HCT116 (cell line): Measurements from ENCODE around the gene ACVRL1. TPM values are rescaled to one million over a fixed set of nuclear protein-coding genes. Genes with fewer than 3 reads are reported as not detected.

Experiments
- ATAC-seq: fragments of 200-7000 bp; cut with Tn5 transposase; 2 replicates; pipeline ENCODE4 v1.9.1; 2020; ENCODE audit warnings: mild to moderate bottlenecking, moderate library complexity
- BruUV-seq: library from RNA; stranded (reverse); fragments of 400-500 nt; replicated peaks from 2 replicates; lab custom pipeline; 2021; lab: Mats Ljungman, UMichigan
- CTCF ChIA-PET: fragments of 300-600 bp; sonication (Branson Sonifier 250); formaldehyde crosslinking; loops from one replicate; lab custom pipeline; 2021; ENCODE audit warnings: antibody characterized with exemption; lab: Charles Lee
- POLR2A ChIA-PET: fragments of 300-600, 350-600 bp; sonication (Branson Sonifier 250); formaldehyde crosslinking; loops from one replicate; lab custom pipeline; 2021; ENCODE audit warnings: antibody characterized with exemption; lab: Charles Lee
- RAD21 ChIA-PET, 2 experiments: fragments of 300-600 bp; sonication (Branson Sonifier 250); formaldehyde crosslinking; loops; one replicate each; lab custom pipeline; 2023; ENCODE audit warnings: low total read pairs in 2 of 2; ENCODE audit not compliant: uncharacterized antibody in 2 of 2, unreplicated experiment in 2 of 2, low non-redundant PET in 1 of 2; lab: Charles Lee
- DNase-seq: peaks from one replicate; pipeline ENCODE4 v3.0.0-alpha.2; 2010; ENCODE audit warnings: low read depth, low spot score
- H2AFZ ChIP-seq: fragments of 200-600 bp; shearing (Covaris generic), sonication (generic); 2 replicates; pipeline ENCODE4 v1.6.1; 2017; ENCODE audit warnings: low read depth, mixed run types, mixed read lengths, antibody characterized with exemption, low read length; ENCODE audit not compliant: poor library complexity, severe bottlenecking
- H3K27ac ChIP-seq: 2 replicates; pipeline ENCODE4 v1.5.1; 2012; ENCODE audit warnings: low read depth, low read length
- H3K27me3 ChIP-seq: fragments of 200-600 bp; sonication (generic); 2 replicates; pipeline ENCODE4 v1.6.1; 2016; ENCODE audit warnings: mixed run types, low read length, mixed read lengths; ENCODE audit not compliant: insufficient read depth
- H3K36me3 ChIP-seq, 2 experiments: fragments of 200-500 bp in 1 of 2; fragments of 200-600 bp in 1 of 2; sonication (Bioruptor generic) in 1 of 2; sonication (generic) in 1 of 2; 2 replicates each; pipeline versions ENCODE4 v1.5.1 to v1.6.1; 2014 to 2016; ENCODE audit warnings: low read length in 2 of 2, inconsistent platforms in 1 of 2, mixed read lengths in 1 of 2, mixed run types in 1 of 2; ENCODE audit not compliant: insufficient read depth in 2 of 2, control insufficient read depth in 1 of 2
- H3K4me1 ChIP-seq, 2 experiments: fragments of 200-600 bp in 1 of 2; sonication (generic) in 1 of 2; 2 replicates each; pipeline versions ENCODE4 v1.5.1 to v1.6.1; 2012 to 2017; ENCODE audit warnings: low read length in 2 of 2, inconsistent platforms in 1 of 2, mild to moderate bottlenecking in 1 of 2, mixed read lengths in 1 of 2, mixed run types in 1 of 2, moderate library complexity in 1 of 2; ENCODE audit not compliant: insufficient read depth in 2 of 2, control insufficient read depth in 1 of 2
- H3K4me2 ChIP-seq: fragments of 200-600 bp; sonication (generic); 2 replicates; pipeline ENCODE4 v1.6.1; 2017; ENCODE audit warnings: mixed run types, low read length, mixed read lengths
- H3K4me3 ChIP-seq, 2 experiments: fragments of 200-600 bp in 1 of 2; sonication (generic) in 1 of 2; replicated peaks in 1 of 2; 2 replicates each; pipeline ENCODE4 v1.5.1; 2011 to 2016; ENCODE audit warnings: low read length in 2 of 2, control low read depth in 1 of 2, low read depth in 1 of 2, mild to moderate bottlenecking in 1 of 2, mixed read lengths in 1 of 2, mixed run types in 1 of 2
- H3K79me2 ChIP-seq: fragments of 200-600 bp; sonication (generic); 2 replicates; pipeline ENCODE4 v1.6.1; 2017; ENCODE audit warnings: mild to moderate bottlenecking, mixed run types, low read length, moderate library complexity, mixed read lengths; ENCODE audit not compliant: insufficient read depth
- H3K9ac ChIP-seq: fragments of 200-600 bp; sonication (generic); 2 replicates; pipeline ENCODE4 v1.6.1; 2016; ENCODE audit warnings: low read length, mixed read lengths
- H3K9me2 ChIP-seq: fragments of 200-600 bp; sonication (generic), shearing (Covaris generic); 2 replicates; pipeline ENCODE4 v1.6.1; 2017; ENCODE audit warnings: mixed run types, mild to moderate bottlenecking, moderate library complexity; ENCODE audit not compliant: insufficient read depth
- H3K9me3 ChIP-seq, 2 experiments: fragments of 200-500 bp in 1 of 2; fragments of 200-600 bp in 1 of 2; sonication (Bioruptor generic) in 1 of 2; sonication (generic) in 1 of 2; 2 replicates each; pipeline ENCODE4 v1.6.1; 2014 to 2017; ENCODE audit warnings: low read length in 2 of 2, mixed read lengths in 2 of 2, inconsistent platforms in 1 of 2, low read depth in 1 of 2, mild to moderate bottlenecking in 1 of 2, mixed run types in 1 of 2, moderate library complexity in 1 of 2; ENCODE audit not compliant: control insufficient read depth in 1 of 2, insufficient read depth in 1 of 2
- H4K20me1 ChIP-seq: fragments of 200-600 bp; sonication (generic), shearing (Covaris generic); 2 replicates; pipeline ENCODE4 v1.6.1; 2017; ENCODE audit warnings: mixed run types, mild to moderate bottlenecking, moderate library complexity; ENCODE audit not compliant: insufficient read depth
- CBX3 ChIP-seq: IDR thresholded peaks from 2 replicates; pipeline ENCODE4 v1.6.1; 2012; ENCODE audit warnings: low read depth
- CEBPB ChIP-seq: IDR thresholded peaks from 2 replicates; pipeline ENCODE4 v1.6.1; 2012; ENCODE audit warnings: low read depth
- CTCF ChIP-seq, 3 experiments: fragments of 200-600 bp in 1 of 3; sonication (generic) in 1 of 3; IDR thresholded peaks in 2 of 3; conservative IDR thresholded peaks in 1 of 3; 2 replicates each; pipeline ENCODE4 v1.5.1; 2012 to 2017; ENCODE audit warnings: low read depth in 2 of 3, low read length in 2 of 3, antibody characterized with exemption in 1 of 3, borderline replicate concordance in 1 of 3, control low read depth in 1 of 3, mild to moderate bottlenecking in 1 of 3, mixed read lengths in 1 of 3, mixed run types in 1 of 3, moderate library complexity in 1 of 3; ENCODE audit not compliant: insufficient read depth in 1 of 3
- EGR1 ChIP-seq: IDR thresholded peaks from 2 replicates; pipeline ENCODE4 v1.6.1; 2012; ENCODE audit warnings: low read depth
- ELF1 ChIP-seq: IDR thresholded peaks from 2 replicates; pipeline ENCODE4 v1.6.1; 2012; ENCODE audit warnings: low read depth, borderline replicate concordance
- EZH2 ChIP-seq: fragments of 200-600 bp; sonication (generic); IDR thresholded peaks from 2 replicates; pipeline ENCODE4 v1.6.1; 2017; ENCODE audit warnings: antibody characterized with exemption, mixed run types
- MAX ChIP-seq: IDR thresholded peaks from 2 replicates; pipeline ENCODE4 v1.6.1; 2012
- POLR2AphosphoS5 ChIP-seq: IDR thresholded peaks from 2 replicates; pipeline ENCODE4 v1.6.1; 2011; ENCODE audit warnings: mild to moderate bottlenecking, low read depth, low read length, moderate library complexity
- SRF ChIP-seq: IDR thresholded peaks from 2 replicates; pipeline ENCODE4 v1.6.1; 2012; ENCODE audit warnings: low read depth
- TCF7L2 ChIP-seq: IDR thresholded peaks from 2 replicates; pipeline ENCODE4 v1.7.0; 2011; ENCODE audit warnings: borderline replicate concordance, inconsistent platforms; ENCODE audit not compliant: insufficient read depth, insufficient read length; ENCODE audit errors: extremely low read depth
- ZBTB33 ChIP-seq: IDR thresholded peaks from 2 replicates; pipeline ENCODE4 v1.6.1; 2011; ENCODE audit warnings: mild to moderate bottlenecking, low read length, moderate library complexity; ENCODE audit not compliant: insufficient replicate concordance; ENCODE audit errors: extremely low read depth
- ZFX ChIP-seq: fragments of 450-650 bp; IDR thresholded peaks from 2 replicates; pipeline ENCODE4 v1.6.1; 2017
- intact Hi-C: fragments of 100-400 bp; cut with micrococcal nuclease; formaldehyde crosslinking; loops from 2 replicates; pipeline ENCODE4 v1.10.0; 2022
- total RNA-seq: library from RNA; stranded (reverse); gene quantifications from one replicate; pipeline ENCODE4 v1.2.1, GENCODE V29; 2021; ENCODE audit not compliant: unreplicated experiment

Gene ACVRL1
- total RNA-seq, 1 experiment from 2014 or later: 2.5 TPM

- no peak overlapping the region for H3K9ac ChIP-seq
- ATAC-seq (no peak), DNase-seq (no peak)
- ChIA-PET RAD21 (no interaction called here), POLR2A (no interaction called here), CTCF (no interaction called here)
- H3K27ac ChIP-seq: no peak overlapping the region
- H3K4me2 ChIP-seq: no peak overlapping the region
- H4K20me1 ChIP-seq: no peaks in the 10 kb centered on the region
- intact Hi-C loops: no loop called here
- peaks cover 11 to 17% of the 10 kb centered on the region in 2 experiments; a peak in 3 of 4 replicates for H3K9me3 ChIP-seq
- H3K9me2 ChIP-seq: no peaks in the 10 kb centered on the region
- BruUV-seq: no TSS peak
- no peak overlapping the region for H3K4me3 ChIP-seq
- TF ChIP-seq ZFX (no peak), EZH2 (no peak), EGR1 (no peak), MAX (no peak)
- H3K79me2 ChIP-seq: no peaks in the 10 kb centered on the region
- H2AFZ ChIP-seq: no peak overlapping the region
- H3K4me1 ChIP-seq: no peaks in the 10 kb centered on the region
- no peaks in the 10 kb centered on the region for H3K36me3 ChIP-seq
- H3K27me3 ChIP-seq: no peaks in the 10 kb centered on the region
These were observed 34.3 kb downstream of the ACVRL1 start for GRCh38 chr12:51941604-51942003.

GRCh38 chr12:51942056-51942455 is 34.8 kb downstream of the ACVRL1 start:
- ChIA-PET POLR2A (no interaction called here), CTCF (no interaction called here), RAD21 (no interaction called here)
- Histone ChIP-seq H3K9ac (no peak overlapping the region), H3K9me2 (no peaks in the 10 kb centered on the region), H3K27me3 (no peaks in the 10 kb centered on the region), H3K4me3 (no peak overlapping the region), H3K27ac (no peak overlapping the region), H3K9me3 (peaks cover 11 to 17% of the 10 kb centered on the region in 2 experiments; a peak in 3 of 4 replicates), H2AFZ (no peak overlapping the region), H4K20me1 (no peaks in the 10 kb centered on the region), H3K79me2 (no peaks in the 10 kb centered on the region), H3K4me2 (no peak overlapping the region), H3K36me3 (no peaks in the 10 kb centered on the region), H3K4me1 (no peaks in the 10 kb centered on the region)
- TF ChIP-seq POLR2AphosphoS5: no peak
- no peak for TF ChIP-seq CEBPB
- TF ChIP-seq CBX3: no peak
- no peak for TF ChIP-seq CTCF (IDR thresholded peaks at IDR 0.05 in 2 of 3, conservative IDR thresholded peaks at IDR 0.05 in 1 of 3; ENCODE audit: borderline replicate concordance in 1 of 3, insufficient read depth in 1 of 3, low read depth in 2 of 3, low read length in 2 of 3)
- TF ChIP-seq TCF7L2: no peak
- TF ChIP-seq SRF: no peak
- no peak for TF ChIP-seq ZBTB33
- no peak for TF ChIP-seq ELF1
- ATAC-seq (no peak), DNase-seq (no peak)
- BruUV-seq: no TSS peak
- intact Hi-C loops: no loop called here
